Activated T-cell treated with anti-CD3 and anti-CD28 coated beads, Interleukin-2, amount 50 U/mL, for 4 hours (primary cell): ENCODE results near the gene PCBD1. TPM values are rescaled to one million over a fixed set of nuclear protein-coding genes. Genes with fewer than 3 reads are reported as not detected.
A peak's percentile ranks its signal among the peaks of the same experiment; 100 is the strongest.

Experiments
- ATAC-seq, 2 donors: fragments of 200-7000 bp; cut with Tn5 transposase; one replicate each; pipeline ENCODE4 v1.10.0; 2021
- DNase-seq: peaks from one replicate; pipeline ENCODE4 v3.0.0-alpha.2; 2020
- H3K27me3 Mint-ChIP-seq: one replicate; pipeline ENCODE4 v1.8.0; 2021; ENCODE audit warnings: low read depth, mixed read lengths
- H3K36me3 Mint-ChIP-seq: one replicate; pipeline ENCODE4 v1.8.0; 2022; ENCODE audit warnings: mixed read lengths; ENCODE audit not compliant: insufficient read depth
- H3K4me1 Mint-ChIP-seq: one replicate; pipeline ENCODE4 v1.8.0; 2021; ENCODE audit warnings: low read depth, mixed read lengths
- H3K4me3 Mint-ChIP-seq: one replicate; pipeline ENCODE4 v1.8.0; 2021; ENCODE audit warnings: mild to moderate bottlenecking, moderate library complexity, mixed read lengths
- H3K9me3 Mint-ChIP-seq: one replicate; pipeline ENCODE4 v1.8.0; 2021; ENCODE audit warnings: mixed read lengths
- total RNA-seq, 3 donors: library from RNA; stranded (reverse); gene quantifications; one replicate each; pipeline ENCODE4 v1.2.1, GENCODE V29; 2021

The PCBD1 gene
- total RNA-seq, 3 donors from 2014 or later = 27.9 to 30.9 (median 28.8) TPM

GRCh38 chr10:70901276-70901878 is 13.0 kb upstream of the PCBD1 start:
- no peak for DNase-seq
- Mint-ChIP-seq H3K4me1 (no peaks in the 10 kb centered on the region), H3K27me3 (peaks cover 9% of the 10 kb centered on the region), H3K36me3 (no peaks in the 10 kb centered on the region), H3K4me3 (no peak overlapping the region), H3K9me3 (no peaks in the 10 kb centered on the region)
- no peak for ATAC-seq

- no peak overlapping the region for H3K4me3 Mint-ChIP-seq
- H3K36me3 Mint-ChIP-seq = no peaks in the 10 kb centered on the region
- no peak for DNase-seq
- H3K27me3 Mint-ChIP-seq = peaks cover 9% of the 10 kb centered on the region
- H3K4me1 Mint-ChIP-seq = no peaks in the 10 kb centered on the region
- no peak for ATAC-seq
- no peaks in the 10 kb centered on the region for H3K9me3 Mint-ChIP-seq
Observed at GRCh38 chr10:70899096-70899495, 10.7 kb upstream of the PCBD1 start.

DNA sequence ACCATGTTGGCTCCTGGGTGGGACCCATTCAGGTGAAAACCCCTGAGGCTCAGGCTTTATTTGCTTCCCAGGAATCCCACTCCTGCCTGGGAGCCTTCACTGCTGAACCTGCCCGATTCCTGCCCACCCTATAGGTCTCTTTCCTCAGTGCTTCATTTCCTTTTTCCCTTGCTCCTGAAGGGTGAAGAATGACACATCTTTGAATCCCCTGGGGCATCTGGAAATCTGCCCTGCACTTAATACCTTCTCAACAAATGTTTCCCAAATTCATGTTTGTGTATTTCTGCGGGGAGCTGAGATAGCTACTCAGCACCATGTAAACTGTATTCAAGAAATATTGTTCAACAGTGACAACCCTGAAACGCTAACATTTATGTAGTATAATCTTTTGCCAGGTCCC is 10.3 kb upstream of the PCBD1 start:
- H3K27me3 Mint-ChIP-seq = peaks cover 8% of the 10 kb centered on the region
- H3K36me3 Mint-ChIP-seq = no peaks in the 10 kb centered on the region
- H3K4me3 Mint-ChIP-seq = no peak overlapping the region
- DNase-seq = no peak
- no peaks in the 10 kb centered on the region for H3K4me1 Mint-ChIP-seq
- ATAC-seq = no peak
- H3K9me3 Mint-ChIP-seq = no peaks in the 10 kb centered on the region

- no peak for DNase-seq
- H3K4me1 Mint-ChIP-seq = no peaks in the 10 kb centered on the region
- no peak for ATAC-seq
- H3K27me3 Mint-ChIP-seq = no peaks in the 10 kb centered on the region
- H3K4me3 Mint-ChIP-seq = no peak overlapping the region
- H3K36me3 Mint-ChIP-seq = no peaks in the 10 kb centered on the region
- no peaks in the 10 kb centered on the region for H3K9me3 Mint-ChIP-seq
Observed at GRCh38 chr10:70896551-70896950, 8.2 kb upstream of the PCBD1 start.

GRCh38 chr10:70894416-70894815 is 6.1 kb upstream of the PCBD1 start:
- DNase-seq = no peak
- Mint-ChIP-seq H3K4me3 (no peak overlapping the region), H3K36me3 (no peaks in the 10 kb centered on the region), H3K9me3 (no peaks in the 10 kb centered on the region), H3K4me1 (no peaks in the 10 kb centered on the region), H3K27me3 (no peaks in the 10 kb centered on the region)
- ATAC-seq = no peak

GRCh38 chr10:70893227-70894006 is 5.1 kb upstream of the PCBD1 start:
- Mint-ChIP-seq H3K9me3 (no peaks in the 10 kb centered on the region), H3K4me3 (no peak overlapping the region), H3K36me3 (no peaks in the 10 kb centered on the region), H3K4me1 (peaks cover 7% of the 10 kb centered on the region), H3K27me3 (no peaks in the 10 kb centered on the region)
- ATAC-seq = no peak
- no peak for DNase-seq

DNA sequence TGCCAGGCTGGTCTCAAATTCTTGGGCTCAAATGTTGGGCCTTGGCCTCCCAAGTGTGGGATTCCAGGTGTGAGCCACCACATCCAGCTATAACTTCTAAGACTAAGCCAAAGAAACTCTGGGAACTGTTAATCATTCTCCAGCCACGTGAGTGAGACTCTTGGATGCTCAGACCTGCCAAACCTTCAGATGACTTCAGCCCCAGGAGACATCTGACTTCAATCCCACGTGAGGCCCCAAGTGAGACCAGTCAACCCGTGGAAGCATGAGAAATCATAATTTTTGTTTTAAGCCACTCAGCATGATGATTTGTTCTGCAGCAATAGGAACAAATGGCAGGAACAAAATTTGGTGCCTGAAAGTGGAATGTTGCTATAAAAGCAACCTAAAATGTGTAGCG is 4.3 kb upstream of the PCBD1 start:
- no peaks in the 10 kb centered on the region for H3K36me3 Mint-ChIP-seq
- no peaks in the 10 kb centered on the region for H3K9me3 Mint-ChIP-seq
- DNase-seq (no peak), ATAC-seq (no peak)
- no peak overlapping the region for H3K4me3 Mint-ChIP-seq
- H3K27me3 Mint-ChIP-seq = no peaks in the 10 kb centered on the region
- H3K4me1 Mint-ChIP-seq = peaks cover 7% of the 10 kb centered on the region

DNA sequence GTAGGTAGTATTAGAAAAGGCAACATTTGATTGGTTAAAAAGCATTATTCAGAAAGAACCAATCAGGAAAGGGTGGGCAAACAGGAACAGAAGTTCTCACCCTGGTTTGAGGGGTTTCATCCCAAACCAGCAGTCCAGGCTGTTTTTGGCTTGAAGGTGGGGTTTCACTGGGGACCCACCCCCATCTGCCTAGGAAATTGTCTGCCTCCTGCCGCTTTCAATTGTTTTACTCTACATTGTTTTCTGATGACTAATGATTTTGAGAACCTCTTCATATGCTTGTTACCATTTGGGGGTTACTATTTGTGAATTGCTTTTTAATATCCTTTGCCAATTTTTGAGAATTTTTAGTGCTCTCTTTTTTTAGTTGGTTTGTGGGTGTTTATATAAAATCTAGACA is 3.3 kb upstream of the PCBD1 start:
- peaks cover 7% of the 10 kb centered on the region for H3K4me1 Mint-ChIP-seq
- DNase-seq (no peak), ATAC-seq (no peak)
- no peaks in the 10 kb centered on the region for H3K27me3 Mint-ChIP-seq
- H3K36me3 Mint-ChIP-seq = no peaks in the 10 kb centered on the region
- H3K9me3 Mint-ChIP-seq = no peaks in the 10 kb centered on the region
- no peak overlapping the region for H3K4me3 Mint-ChIP-seq

- peaks cover 9% of the 10 kb centered on the region for H3K4me1 Mint-ChIP-seq
- DNase-seq = no peak
- H3K36me3 Mint-ChIP-seq = no peaks in the 10 kb centered on the region
- H3K27me3 Mint-ChIP-seq = no peaks in the 10 kb centered on the region
- no peak overlapping the region for H3K4me3 Mint-ChIP-seq
- ATAC-seq = no peak
- no peaks in the 10 kb centered on the region for H3K9me3 Mint-ChIP-seq
Observed at GRCh38 chr10:70890917-70891431, 2.6 kb upstream of the PCBD1 start.

- Mint-ChIP-seq H3K4me1 (peaks cover 9% of the 10 kb centered on the region), H3K4me3 (peak overlapping the region; percentile 83), H3K9me3 (no peaks in the 10 kb centered on the region), H3K27me3 (no peaks in the 10 kb centered on the region), H3K36me3 (peaks cover 1% of the 10 kb centered on the region)
- no peak for DNase-seq
- no peak for ATAC-seq
Observed at GRCh38 chr10:70889291-70889690, 926 bp upstream of the PCBD1 start.

- peaks cover 9% of the 10 kb centered on the region for H3K36me3 Mint-ChIP-seq
- DNase-seq = no peak
- H3K27me3 Mint-ChIP-seq = no peaks in the 10 kb centered on the region
- H3K9me3 Mint-ChIP-seq = no peaks in the 10 kb centered on the region
- H3K4me1 Mint-ChIP-seq = peaks cover 9% of the 10 kb centered on the region
- peak overlapping the region; percentile 83 for H3K4me3 Mint-ChIP-seq
- no peak for ATAC-seq
Observed at GRCh38 chr10:70886921-70887665, 1.3 kb downstream of the PCBD1 start.

- H3K4me1 Mint-ChIP-seq = peaks cover 9% of the 10 kb centered on the region
- H3K4me3 Mint-ChIP-seq = no peak overlapping the region
- DNase-seq (no peak), ATAC-seq (no peak)
- H3K9me3 Mint-ChIP-seq = no peaks in the 10 kb centered on the region
- no peaks in the 10 kb centered on the region for H3K27me3 Mint-ChIP-seq
- H3K36me3 Mint-ChIP-seq = peaks cover 10% of the 10 kb centered on the region
Observed at GRCh38 chr10:70885931-70886903, 2.1 kb downstream of the PCBD1 start.

DNA sequence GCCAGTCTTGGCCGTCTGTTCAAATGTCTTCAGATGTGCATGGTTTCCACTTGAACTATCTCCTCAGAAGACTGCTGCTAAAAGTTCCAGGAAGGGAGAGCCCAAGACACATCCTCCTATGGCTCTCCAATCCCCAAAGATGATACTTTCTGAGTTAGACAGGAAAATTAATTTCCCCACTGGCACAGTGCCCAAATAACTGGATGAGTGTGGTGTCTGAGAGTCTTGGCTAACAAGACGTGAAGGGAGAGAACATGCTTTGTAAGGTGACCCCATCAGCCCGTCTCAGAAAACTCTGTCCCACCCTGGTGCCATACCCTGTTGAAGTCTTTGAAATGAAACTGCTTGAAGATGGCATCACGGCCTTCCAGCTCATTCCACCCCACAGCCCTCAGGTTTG is 2.9 kb downstream of the PCBD1 start:
- ATAC-seq = no peak
- peaks cover 9% of the 10 kb centered on the region for H3K4me1 Mint-ChIP-seq
- no peak for DNase-seq
- no peaks in the 10 kb centered on the region for H3K9me3 Mint-ChIP-seq
- H3K27me3 Mint-ChIP-seq = no peaks in the 10 kb centered on the region
- H3K4me3 Mint-ChIP-seq = no peak overlapping the region
- H3K36me3 Mint-ChIP-seq = peaks cover 10% of the 10 kb centered on the region

DNA sequence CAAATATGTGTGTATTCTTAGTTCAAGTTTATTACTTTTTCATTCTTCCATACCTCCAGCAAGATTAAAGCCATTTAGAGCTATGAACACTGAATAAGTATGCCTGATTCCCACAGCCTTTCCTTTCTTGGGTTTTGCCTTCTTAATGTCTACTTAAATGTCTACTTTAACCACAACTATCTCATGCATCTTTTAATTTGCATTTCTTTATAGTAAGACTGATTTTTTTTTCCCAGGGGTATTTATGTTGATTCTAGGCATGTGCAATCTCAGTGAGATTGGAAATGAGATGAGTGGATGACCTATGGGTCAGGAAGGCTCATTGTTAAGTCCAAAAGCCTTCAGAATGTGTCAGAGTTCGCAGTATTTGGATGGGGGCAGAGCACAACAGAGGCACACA is 3.6 kb downstream of the PCBD1 start:
- Mint-ChIP-seq H3K27me3 (no peaks in the 10 kb centered on the region), H3K4me3 (no peak overlapping the region), H3K4me1 (peaks cover 10% of the 10 kb centered on the region), H3K36me3 (peaks cover 14% of the 10 kb centered on the region), H3K9me3 (no peaks in the 10 kb centered on the region)
- no peak for ATAC-seq
- DNase-seq = no peak
